ENCODE data around the gene RARG.
"Not testable (repeated sequence)": the region's sequence is repeated elsewhere in the genome, so short reads cannot be mapped to it uniquely, and the experiment has no call there.

Gene RARG

DNA sequence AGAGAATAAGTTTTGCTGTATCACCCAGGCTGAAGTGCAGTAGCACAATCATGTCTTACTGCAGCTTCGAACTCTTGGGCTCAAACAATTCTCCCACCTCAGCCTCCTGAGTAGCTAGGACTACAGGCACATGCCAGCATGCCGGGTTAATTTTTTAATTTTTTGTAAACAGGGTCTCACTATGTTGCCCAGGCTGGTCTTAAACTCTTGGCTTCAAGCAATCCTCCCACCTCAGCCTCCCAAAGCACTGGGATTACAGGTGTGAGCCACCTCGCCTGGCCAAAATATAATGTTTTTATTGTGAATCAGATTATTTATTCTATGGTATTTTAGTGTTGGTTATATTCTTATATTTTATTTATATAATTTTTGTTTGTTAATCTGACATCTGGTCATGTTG lies 55.3 kb downstream of the RARG start:
- Histone ChIP-seq H3K36me3 (ENCODE audit: control insufficient read depth, insufficient read depth, low read length) (peaks cover 1% of the 10 kb centered on the region; the same call in 1 of the 2 replicates), H3K4me1 (ENCODE audit: control insufficient read depth, insufficient read depth, low read length) (peaks cover 19% of the 10 kb centered on the region), H3K9me3 (ENCODE audit: control insufficient read depth, insufficient read depth, low read depth, low read length) (no peaks in the 10 kb centered on the region), H3K27me3 (ENCODE audit: control insufficient read depth, insufficient read depth, low read length) (peaks cover 78% of the 10 kb centered on the region), H3K27ac (ENCODE audit: low read depth, low read length) (no peak overlapping the region), H3K9ac (ENCODE audit: low read length) (no peak overlapping the region), H3K4me3 (ENCODE audit: low read depth, low read length) (no peak overlapping the region)

GRCh38 chr12:53174881-53175491 lies 57.0 kb downstream of the RARG start:
- H3K4me3 ChIP-seq (ENCODE audit: low read depth, low read length): no peak overlapping the region
- peaks cover 20% of the 10 kb centered on the region for H3K4me1 ChIP-seq (ENCODE audit: control insufficient read depth, insufficient read depth, low read length)
- H3K36me3 ChIP-seq (ENCODE audit: control insufficient read depth, insufficient read depth, low read length): no peaks in the 10 kb centered on the region
- no peak overlapping the region for H3K27ac ChIP-seq (ENCODE audit: low read depth, low read length)
- H3K9me3 ChIP-seq (ENCODE audit: control insufficient read depth, insufficient read depth, low read depth, low read length): no peaks in the 10 kb centered on the region
- no peak overlapping the region for H3K9ac ChIP-seq (ENCODE audit: low read length)
- peaks cover 96% of the 10 kb centered on the region for H3K27me3 ChIP-seq (ENCODE audit: control insufficient read depth, insufficient read depth, low read length)

- H3K9ac ChIP-seq (ENCODE audit: low read length): no peak overlapping the region
- peaks cover 85% of the 10 kb centered on the region for H3K27me3 ChIP-seq (ENCODE audit: control insufficient read depth, insufficient read depth, low read length)
- no peak overlapping the region for H3K4me3 ChIP-seq (ENCODE audit: low read depth, low read length)
- peaks cover 17% of the 10 kb centered on the region for H3K4me1 ChIP-seq (ENCODE audit: control insufficient read depth, insufficient read depth, low read length)
- H3K27ac ChIP-seq (ENCODE audit: low read depth, low read length): no peak overlapping the region
- H3K36me3 ChIP-seq (ENCODE audit: control insufficient read depth, insufficient read depth, low read length): no peaks in the 10 kb centered on the region
- H3K9me3 ChIP-seq (ENCODE audit: control insufficient read depth, insufficient read depth, low read depth, low read length): no peaks in the 10 kb centered on the region
Measured at GRCh38 chr12:53173085-53173715, 58.8 kb downstream of the RARG start.

- Histone ChIP-seq H3K9ac (ENCODE audit: low read length) (no peak overlapping the region), H3K9me3 (ENCODE audit: control insufficient read depth, insufficient read depth, low read depth, low read length) (no peaks in the 10 kb centered on the region), H3K27ac (ENCODE audit: low read depth, low read length) (no peak overlapping the region), H3K27me3 (ENCODE audit: control insufficient read depth, insufficient read depth, low read length) (peaks cover 78% of the 10 kb centered on the region), H3K36me3 (ENCODE audit: control insufficient read depth, insufficient read depth, low read length) (no peaks in the 10 kb centered on the region), H3K4me3 (ENCODE audit: low read depth, low read length) (no peak overlapping the region), H3K4me1 (ENCODE audit: control insufficient read depth, insufficient read depth, low read length) (peaks cover 17% of the 10 kb centered on the region)
Measured at GRCh38 chr12:53172352-53172751, 59.7 kb downstream of the RARG start.

- peaks cover 17% of the 10 kb centered on the region for H3K4me1 ChIP-seq (ENCODE audit: control insufficient read depth, insufficient read depth, low read length)
- peaks cover 78% of the 10 kb centered on the region for H3K27me3 ChIP-seq (ENCODE audit: control insufficient read depth, insufficient read depth, low read length)
- H3K27ac ChIP-seq (ENCODE audit: low read depth, low read length): no peak overlapping the region
- H3K4me3 ChIP-seq (ENCODE audit: low read depth, low read length): no peak overlapping the region
- H3K9me3 ChIP-seq (ENCODE audit: control insufficient read depth, insufficient read depth, low read depth, low read length): no peaks in the 10 kb centered on the region
- H3K9ac ChIP-seq (ENCODE audit: low read length): no peak overlapping the region
- no peaks in the 10 kb centered on the region for H3K36me3 ChIP-seq (ENCODE audit: control insufficient read depth, insufficient read depth, low read length)
Measured at GRCh38 chr12:53171725-53172329, 60.2 kb downstream of the RARG start.

DNA sequence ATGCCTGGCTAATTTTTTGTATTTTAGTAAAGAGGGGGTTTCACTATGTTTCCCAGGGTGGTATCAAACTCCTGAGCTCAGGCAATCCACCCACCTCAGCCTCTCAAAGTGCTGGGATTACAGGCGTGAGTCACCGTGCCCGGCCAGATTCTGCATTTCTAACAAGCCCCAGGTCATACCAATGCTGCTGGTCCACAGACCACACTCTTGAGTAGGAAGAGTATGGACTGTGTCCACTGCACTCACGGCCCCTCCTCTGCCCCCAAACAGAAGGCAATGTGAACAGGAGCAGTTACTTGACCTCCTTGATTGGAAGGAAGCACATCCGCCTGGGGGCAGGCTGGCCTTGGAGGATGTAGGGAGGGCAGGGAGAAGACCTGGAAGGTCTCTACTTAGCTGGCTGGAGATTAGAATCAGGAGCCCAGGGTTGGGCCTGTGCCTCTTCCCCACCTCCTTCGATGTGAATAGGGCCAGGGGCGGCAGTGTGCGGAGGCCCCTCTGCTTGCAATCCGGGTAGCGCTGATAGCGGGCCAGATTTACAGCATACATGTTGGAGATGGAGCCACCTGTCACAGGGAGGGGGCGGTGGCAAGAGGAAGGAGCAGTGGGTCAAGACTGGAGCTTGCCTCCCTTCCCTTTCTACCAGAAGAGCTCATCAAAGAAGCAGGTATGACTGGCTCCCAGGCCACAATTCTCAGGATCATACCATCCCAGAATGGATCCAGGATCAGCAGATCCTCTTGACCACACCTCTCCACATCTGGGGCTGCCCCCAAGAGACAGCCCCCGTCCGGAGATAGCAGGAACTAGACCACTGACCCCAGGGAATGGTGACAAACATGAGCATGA lies 60.9 kb downstream of the RARG start:
- H3K27me3 ChIP-seq (ENCODE audit: control insufficient read depth, insufficient read depth, low read length): peaks cover 77% of the 10 kb centered on the region

DNA sequence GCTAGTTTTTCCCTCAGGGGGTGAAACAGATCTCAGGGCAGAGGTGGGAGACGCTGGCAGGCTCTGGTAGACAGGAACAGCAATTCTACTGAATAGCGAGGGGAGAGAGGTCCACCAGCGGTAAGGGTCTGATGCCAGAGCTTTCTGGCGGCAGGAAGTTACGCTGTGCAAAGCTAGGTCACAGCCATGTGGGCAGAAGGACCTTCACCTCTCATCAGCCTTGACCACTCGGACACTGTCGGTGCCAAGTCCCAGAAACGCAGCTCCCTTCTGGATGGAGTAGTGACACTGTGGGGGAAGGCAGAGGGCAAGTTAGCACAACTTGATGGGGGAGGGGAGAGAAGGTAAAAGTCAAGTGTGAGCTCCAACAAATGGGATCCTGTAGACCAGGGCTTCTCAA lies 61.8 kb downstream of the RARG start:
- Histone ChIP-seq H3K4me3 (ENCODE audit: low read depth, low read length) (no peak overlapping the region), H3K27ac (ENCODE audit: low read depth, low read length) (no peak overlapping the region), H3K9ac (ENCODE audit: low read length) (no peak overlapping the region), H3K36me3 (ENCODE audit: control insufficient read depth, insufficient read depth, low read length) (no peaks in the 10 kb centered on the region), H3K4me1 (ENCODE audit: control insufficient read depth, insufficient read depth, low read length) (peaks cover 11% of the 10 kb centered on the region), H3K27me3 (ENCODE audit: control insufficient read depth, insufficient read depth, low read length) (peaks cover 69% of the 10 kb centered on the region), H3K9me3 (ENCODE audit: control insufficient read depth, insufficient read depth, low read depth, low read length) (no peaks in the 10 kb centered on the region)

More for the DNA sequence above, 60.9 kb downstream of the RARG start:
- H3K9me3 ChIP-seq (ENCODE audit: control insufficient read depth, insufficient read depth, low read depth, low read length): no peaks in the 10 kb centered on the region
- H3K27ac ChIP-seq (ENCODE audit: low read depth, low read length): no peak overlapping the region
- H3K36me3 ChIP-seq (ENCODE audit: control insufficient read depth, insufficient read depth, low read length): no peaks in the 10 kb centered on the region
- H3K4me3 ChIP-seq (ENCODE audit: low read depth, low read length): no peak overlapping the region
- H3K4me1 ChIP-seq (ENCODE audit: control insufficient read depth, insufficient read depth, low read length): peaks cover 17% of the 10 kb centered on the region
- no peak overlapping the region for H3K9ac ChIP-seq (ENCODE audit: low read length)

GRCh38 chr12:53169644-53170043 lies 62.4 kb downstream of the RARG start:
- Histone ChIP-seq H3K9me3 (ENCODE audit: control insufficient read depth, insufficient read depth, low read depth, low read length) (no peaks in the 10 kb centered on the region), H3K4me1 (ENCODE audit: control insufficient read depth, insufficient read depth, low read length) (peaks cover 8% of the 10 kb centered on the region), H3K9ac (ENCODE audit: low read length) (no peak overlapping the region), H3K4me3 (ENCODE audit: low read depth, low read length) (no peak overlapping the region), H3K27me3 (ENCODE audit: control insufficient read depth, insufficient read depth, low read length) (peaks cover 65% of the 10 kb centered on the region), H3K36me3 (ENCODE audit: control insufficient read depth, insufficient read depth, low read length) (no peaks in the 10 kb centered on the region), H3K27ac (ENCODE audit: low read depth, low read length) (no peak overlapping the region)

DNA sequence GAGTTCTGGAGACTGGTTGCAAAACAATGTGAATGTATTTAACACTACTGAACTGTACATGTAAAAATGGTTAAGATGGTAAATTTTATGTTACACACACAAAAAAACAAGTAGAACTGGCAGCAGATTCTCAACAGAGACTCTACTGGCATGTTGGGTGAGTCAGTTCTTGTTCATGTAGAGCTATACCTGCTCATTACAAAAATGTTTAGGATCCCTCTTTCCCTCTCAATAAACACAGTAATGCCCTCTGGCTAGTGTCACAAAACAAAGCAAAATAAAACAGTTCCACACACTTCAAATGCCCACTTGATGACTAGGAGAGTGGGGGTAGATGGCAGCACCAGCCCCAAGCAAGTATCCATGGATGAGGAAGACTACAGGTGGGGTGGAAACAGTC lies 65.2 kb downstream of the RARG start:
- H3K36me3 ChIP-seq (ENCODE audit: control insufficient read depth, insufficient read depth, low read length): no peaks in the 10 kb centered on the region
- H3K27me3 ChIP-seq (ENCODE audit: control insufficient read depth, insufficient read depth, low read length): peaks cover 44% of the 10 kb centered on the region
- no peak overlapping the region for H3K27ac ChIP-seq (ENCODE audit: low read depth, low read length)
- no peaks in the 10 kb centered on the region for H3K9me3 ChIP-seq (ENCODE audit: control insufficient read depth, insufficient read depth, low read depth, low read length)
- H3K4me1 ChIP-seq (ENCODE audit: control insufficient read depth, insufficient read depth, low read length): peaks cover 7% of the 10 kb centered on the region; the same call in 1 of the 2 replicates
- no peak overlapping the region for H3K9ac ChIP-seq (ENCODE audit: low read length)
- no peak overlapping the region for H3K4me3 ChIP-seq (ENCODE audit: low read depth, low read length)

DNA sequence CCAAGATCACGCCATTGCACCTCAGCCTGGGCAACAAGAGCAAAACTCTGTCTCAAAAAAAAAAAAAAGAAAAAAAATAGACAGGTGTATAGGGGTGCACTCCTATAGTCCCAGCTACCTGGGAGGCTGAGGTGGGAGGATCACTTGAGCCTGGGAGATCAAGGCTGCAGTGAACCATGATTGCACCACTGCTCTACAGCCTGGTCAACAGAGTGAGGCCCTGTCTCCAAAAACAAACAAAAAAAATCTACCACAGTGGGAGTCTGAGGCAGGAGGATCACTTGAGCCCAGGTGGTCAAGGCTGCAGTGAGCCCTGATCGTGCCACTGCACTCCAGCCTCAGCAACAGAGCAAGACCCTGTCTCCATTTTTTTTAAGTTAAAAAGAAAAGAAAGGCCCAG lies 69.0 kb downstream of the RARG start:
- H3K4me3 ChIP-seq (ENCODE audit: low read depth, low read length); H3K9ac ChIP-seq (ENCODE audit: low read length); H3K4me1 ChIP-seq (ENCODE audit: control insufficient read depth, insufficient read depth, low read length); H3K36me3 ChIP-seq (ENCODE audit: control insufficient read depth, insufficient read depth, low read length); H3K27ac ChIP-seq (ENCODE audit: low read depth, low read length); H3K9me3 ChIP-seq (ENCODE audit: control insufficient read depth, insufficient read depth, low read depth, low read length): not testable (repeated sequence)
- peaks cover 50% of the 10 kb centered on the region for H3K27me3 ChIP-seq (ENCODE audit: control insufficient read depth, insufficient read depth, low read length)

Measured in HUES6 (cell line).